ENCODE results near the gene SMG5. TPM values are rescaled to one million over a fixed set of nuclear protein-coding genes. Genes with fewer than 3 reads are reported as not detected.

Gene SMG5
- total RNA-seq, 1 experiment from 2014 or later: 129 TPM

GRCh38 chr1:156308078-156308477, 25.5 kb upstream of the SMG5 start:
- no peaks in the 10 kb centered on the region for H3K4me1 ChIP-seq (ENCODE audit: insufficient read depth, low read length, poor library complexity, severe bottlenecking)
- H3K4me3 ChIP-seq (ENCODE audit: low read depth, low read length, poor library complexity, severe bottlenecking): no peak overlapping the region
- BruUV-seq (replicated peaks): no TSS peak
- DNase-seq (ENCODE audit: low spot score): no peak
- H3K9me3 ChIP-seq (ENCODE audit: low read depth, low read length, poor library complexity, severe bottlenecking): no peaks in the 10 kb centered on the region
- no peak overlapping the region for H3K27ac ChIP-seq (ENCODE audit: low read depth, low read length, poor library complexity, severe bottlenecking)
- H3K27me3 ChIP-seq (replicated peaks; ENCODE audit: insufficient read depth, low read depth, low read length, poor library complexity): no peaks in the 10 kb centered on the region
- peaks cover 77% of the 10 kb centered on the region for H3K36me3 ChIP-seq (ENCODE audit: insufficient read depth, low read length, poor library complexity, severe bottlenecking)
- intact Hi-C loops (cut with micrococcal nuclease; ENCODE audit: unreplicated experiment): no loop called here
- TF ChIP-seq EZH2 (IDR thresholded peaks at IDR 0.05; ENCODE audit: borderline replicate concordance, low read depth, low read length, poor library complexity, severe bottlenecking) (no peak), CTCF (conservative IDR thresholded peaks at IDR 0.05; ENCODE audit: low read depth, low read length) (no peak)
- ChIA-PET CTCF (no interaction called here), POLR2A (ENCODE audit: low non-redundant PET) (no interaction called here)

GRCh38 chr1:156305215-156305614, 22.6 kb upstream of the SMG5 start:
- Histone ChIP-seq H3K9me3 (ENCODE audit: low read depth, low read length, poor library complexity, severe bottlenecking) (no peaks in the 10 kb centered on the region), H3K4me3 (ENCODE audit: low read depth, low read length, poor library complexity, severe bottlenecking) (no peak overlapping the region), H3K36me3 (ENCODE audit: insufficient read depth, low read length, poor library complexity, severe bottlenecking) (peaks cover 48% of the 10 kb centered on the region), H3K27me3 (replicated peaks; ENCODE audit: insufficient read depth, low read depth, low read length, poor library complexity) (no peaks in the 10 kb centered on the region), H3K27ac (ENCODE audit: low read depth, low read length, poor library complexity, severe bottlenecking) (no peak overlapping the region), H3K4me1 (ENCODE audit: insufficient read depth, low read length, poor library complexity, severe bottlenecking) (no peaks in the 10 kb centered on the region)
- TF ChIP-seq EZH2 (IDR thresholded peaks at IDR 0.05; ENCODE audit: borderline replicate concordance, low read depth, low read length, poor library complexity, severe bottlenecking) (no peak), CTCF (conservative IDR thresholded peaks at IDR 0.05; ENCODE audit: low read depth, low read length) (no peak)
- ChIA-PET CTCF (no interaction called here), POLR2A (ENCODE audit: low non-redundant PET) (no interaction called here)
- intact Hi-C loops (cut with micrococcal nuclease; ENCODE audit: unreplicated experiment): no loop called here
- DNase-seq (ENCODE audit: low spot score): no peak
- no TSS peak for BruUV-seq (replicated peaks)

- no peak for TF ChIP-seq CTCF (conservative IDR thresholded peaks at IDR 0.05; ENCODE audit: low read depth, low read length)
- TF ChIP-seq EZH2 (IDR thresholded peaks at IDR 0.05; ENCODE audit: borderline replicate concordance, low read depth, low read length, poor library complexity, severe bottlenecking): no peak
- no peak for DNase-seq (ENCODE audit: low spot score)
- H3K36me3 ChIP-seq (ENCODE audit: insufficient read depth, low read length, poor library complexity, severe bottlenecking): peaks cover 29% of the 10 kb centered on the region
- no peak overlapping the region for H3K4me3 ChIP-seq (ENCODE audit: low read depth, low read length, poor library complexity, severe bottlenecking)
- no peak overlapping the region for H3K27ac ChIP-seq (ENCODE audit: low read depth, low read length, poor library complexity, severe bottlenecking)
- intact Hi-C loops (cut with micrococcal nuclease; ENCODE audit: unreplicated experiment): no loop called here
- no peaks in the 10 kb centered on the region for H3K9me3 ChIP-seq (ENCODE audit: low read depth, low read length, poor library complexity, severe bottlenecking)
- H3K4me1 ChIP-seq (ENCODE audit: insufficient read depth, low read length, poor library complexity, severe bottlenecking): no peaks in the 10 kb centered on the region
- CTCF ChIA-PET: no interaction called here
- no peaks in the 10 kb centered on the region for H3K27me3 ChIP-seq (replicated peaks; ENCODE audit: insufficient read depth, low read depth, low read length, poor library complexity)
- POLR2A ChIA-PET (ENCODE audit: low non-redundant PET): interaction anchor here (0.7 kb wide), 1 partner anchor 24 kb away, joined by 3 read pairs; no protein-coding TSS in a partner anchor
- no TSS peak for BruUV-seq (replicated peaks)
These were observed 20.6 kb upstream of the SMG5 start for GRCh38 chr1:156303241-156303640.
